Endodermal cell (in vitro differentiated cells): Measurements from ENCODE around the gene BMPER. TPM values are rescaled to one million over a fixed set of nuclear protein-coding genes. Genes with fewer than 3 reads are reported as not detected.

ENCODE experiments used
- DNase-seq: peaks from one replicate; pipeline ENCODE4 v3.0.0-alpha.2; 2017
- H3K27ac ChIP-seq: 2 replicates; pipeline ENCODE4 v1.5.1; 2013; ENCODE audit warnings: mild to moderate bottlenecking, low read depth, low read length, moderate library complexity
- H3K27me3 ChIP-seq: 2 replicates; pipeline ENCODE4 v1.6.1; 2013; ENCODE audit warnings: mild to moderate bottlenecking, low read length, moderate library complexity; ENCODE audit not compliant: insufficient read depth, control insufficient read depth, poor library complexity, severe bottlenecking
- H3K36me3 ChIP-seq: 2 replicates; pipeline ENCODE4 v1.7.0; 2013; ENCODE audit warnings: mild to moderate bottlenecking, low read length, moderate library complexity; ENCODE audit not compliant: control insufficient read depth, insufficient read depth
- H3K4me1 ChIP-seq: one replicate; pipeline ENCODE4 v1.7.0; 2013; ENCODE audit warnings: low read length; ENCODE audit not compliant: control insufficient read depth, insufficient read depth
- H3K4me3 ChIP-seq: 2 replicates; pipeline ENCODE4 v1.5.1; 2013; ENCODE audit warnings: mild to moderate bottlenecking, low read length, moderate library complexity
- H3K9ac ChIP-seq: 2 replicates; pipeline ENCODE4 v1.6.1; 2013; ENCODE audit warnings: mild to moderate bottlenecking, low read length, moderate library complexity; ENCODE audit not compliant: poor library complexity, severe bottlenecking; ENCODE audit errors: extremely low read depth
- H3K9me3 ChIP-seq: 2 replicates; pipeline ENCODE4 v1.6.1; 2013; ENCODE audit warnings: mild to moderate bottlenecking, low read length, moderate library complexity; ENCODE audit not compliant: control insufficient read depth
- H3K27ac Mint-ChIP-seq: 2 replicates; pipeline ENCODE4 v1.8.0; 2020; ENCODE audit warnings: mixed read lengths
- H3K27me3 Mint-ChIP-seq: 2 replicates; pipeline ENCODE4 v1.8.0; 2021; ENCODE audit warnings: mild to moderate bottlenecking, mixed read lengths; ENCODE audit not compliant: insufficient read depth
- H3K36me3 Mint-ChIP-seq: 2 replicates; pipeline ENCODE4 v1.8.0; 2020; ENCODE audit warnings: low read depth, mixed read lengths
- H3K4me1 Mint-ChIP-seq: 2 replicates; pipeline ENCODE4 v1.8.0; 2020; ENCODE audit warnings: mixed read lengths
- H3K4me3 Mint-ChIP-seq: 2 replicates; pipeline ENCODE4 v1.8.0; 2020; ENCODE audit warnings: mild to moderate bottlenecking, moderate library complexity, mixed read lengths
- H3K9me3 Mint-ChIP-seq: 2 replicates; pipeline ENCODE4 v1.8.0; 2020; ENCODE audit warnings: mild to moderate bottlenecking, mixed read lengths
- CTCF ChIP-seq: fragments of 200-600 bp; sonication (generic); conservative IDR thresholded peaks from 2 replicates; pipeline ENCODE4 v1.5.0; 2021; ENCODE audit warnings: antibody characterized with exemption, mild to moderate bottlenecking
- WGBS, 2 experiments: methylation state at CpG; one replicate each; pipeline versions ENCODE4 v1.1.5 to v1.1.7; 2013; ENCODE audit warnings: missing lambda C conversion rate in 2 of 2, mixed read lengths in 1 of 2; ENCODE audit not compliant: insufficient coverage in 1 of 2, insufficient read length in 1 of 2; 5-methylcytosine and 5-hydroxymethylcytosine counted together
- total RNA-seq, 2 donors: library from RNA; stranded (reverse); fragmentation: NEBNext Ultra II Directional in 1 of 2; extraction: Animal tissue kit (Norgen Biotek cat#: 25700) in 1 of 2; gene quantifications; 2 replicates in 1 of 2; 3 replicates in 1 of 2; pipeline ENCODE4 v1.2.1, GENCODE V29; 2021

BMPER gene
- total RNA-seq, 2 donors from 2014 or later, result 71.2 to 72.2 TPM

GRCh38 chr7:34083440-34083839 lies 178.1 kb downstream of the BMPER start:
- peaks cover 81% of the 10 kb centered on the region for H3K36me3 Mint-ChIP-seq
- H3K27ac Mint-ChIP-seq, result no peak overlapping the region
- H3K9me3 ChIP-seq, result no peaks in the 10 kb centered on the region
- no peaks in the 10 kb centered on the region for H3K36me3 ChIP-seq
- TF ChIP-seq CTCF, result no peak
- peaks cover 14% of the 10 kb centered on the region for H3K4me1 Mint-ChIP-seq
- DNase-seq, result no peak
- H3K4me3 ChIP-seq, result no peak overlapping the region
- no peaks in the 10 kb centered on the region for H3K9me3 Mint-ChIP-seq
- H3K9ac ChIP-seq, result no peak overlapping the region
- H3K4me1 ChIP-seq, result peaks cover 4% of the 10 kb centered on the region
- H3K4me3 Mint-ChIP-seq, result no peak overlapping the region
- H3K27me3 Mint-ChIP-seq, result peaks cover 7% of the 10 kb centered on the region
- H3K27ac ChIP-seq, result no peak overlapping the region
- no peaks in the 10 kb centered on the region for H3K27me3 ChIP-seq

- H3K36me3 Mint-ChIP-seq, result peaks cover 74% of the 10 kb centered on the region
- no peak overlapping the region for H3K27ac Mint-ChIP-seq
- 100% methylated on average over 1 of the region's 1 CpG for WGBS, 2 experiments
- no peak overlapping the region for H3K27ac ChIP-seq
- no peak for TF ChIP-seq CTCF
- peaks cover 10% of the 10 kb centered on the region for H3K4me1 Mint-ChIP-seq
- H3K9me3 Mint-ChIP-seq, result no peaks in the 10 kb centered on the region
- H3K27me3 Mint-ChIP-seq, result no peaks in the 10 kb centered on the region
- no peaks in the 10 kb centered on the region for H3K9me3 ChIP-seq
- H3K4me3 ChIP-seq, result no peak overlapping the region
- no peak overlapping the region for H3K9ac ChIP-seq
- DNase-seq, result no peak
- peaks cover 4% of the 10 kb centered on the region for H3K4me1 ChIP-seq
- H3K36me3 ChIP-seq, result no peaks in the 10 kb centered on the region
- H3K4me3 Mint-ChIP-seq, result no peak overlapping the region
- no peaks in the 10 kb centered on the region for H3K27me3 ChIP-seq
Measured at GRCh38 chr7:34084651-34085050, 179.3 kb downstream of the BMPER start.

GRCh38 chr7:34086064-34086463 lies 180.7 kb downstream of the BMPER start:
- H3K36me3 ChIP-seq, result no peaks in the 10 kb centered on the region
- H3K36me3 Mint-ChIP-seq, result peaks cover 67% of the 10 kb centered on the region

More at GRCh38 chr7:34086064-34086463, 180.7 kb downstream of the BMPER start:
- no peak for TF ChIP-seq CTCF
- Mint-ChIP-seq H3K4me1 (no peaks in the 10 kb centered on the region), H3K9me3 (no peaks in the 10 kb centered on the region), H3K4me3 (no peak overlapping the region), H3K27ac (no peak overlapping the region), H3K27me3 (no peaks in the 10 kb centered on the region)
- Histone ChIP-seq H3K27me3 (no peaks in the 10 kb centered on the region), H3K9ac (no peak overlapping the region), H3K4me3 (no peak overlapping the region), H3K9me3 (no peaks in the 10 kb centered on the region), H3K27ac (no peak overlapping the region), H3K4me1 (no peaks in the 10 kb centered on the region)
- no peak for DNase-seq
- 94 to 95% methylated on average over 5 of the region's 5 CpGs for WGBS, 2 experiments
